IMR-90 (cell line): Measurements from ENCODE around the gene COL5A3. TPM values are rescaled to one million over a fixed set of nuclear protein-coding genes. Genes with fewer than 3 reads are reported as not detected.

Experiments
- ATAC-seq: fragments of 200-7000 bp; cut with Tn5 transposase; 2 replicates; pipeline ENCODE4 v1.9.1; 2020; ENCODE audit warnings: low read depth, mild to moderate bottlenecking, moderate library complexity
- BruUV-seq: library from RNA; stranded (reverse); fragments of 400-500 nt; replicated peaks from 2 replicates; lab custom pipeline; 2021; lab: Mats Ljungman, UMichigan
- CTCF ChIA-PET: fragments of 300-600 bp; formaldehyde crosslinking; extraction: SDS; loops from one replicate; lab custom pipeline; 2021; ENCODE audit warnings: antibody characterized with exemption; lab: Yijun Ruan, JAX
- POLR2A ChIA-PET: fragments of 300-600 bp; sonication (Branson Sonifier 250); formaldehyde crosslinking; loops from one replicate; lab custom pipeline; 2022; ENCODE audit warnings: antibody characterized with exemption; ENCODE audit not compliant: unreplicated experiment; lab: Charles Lee
- DNase-seq: peaks from one replicate; pipeline ENCODE4 v3.0.0; 2013
- H2AFZ ChIP-seq: replicated peaks from 2 replicates; pipeline ENCODE3; 2013; ENCODE audit warnings: low read length, mild to moderate bottlenecking; ENCODE audit not compliant: poor library complexity
- H2AK5ac ChIP-seq: 2 replicates; pipeline ENCODE4 v1.6.1; 2013; ENCODE audit warnings: low read depth, low read length, inconsistent platforms
- H2AK9ac ChIP-seq: replicated peaks from 2 replicates; pipeline ENCODE3; 2013; ENCODE audit warnings: mild to moderate bottlenecking, low read depth, low read length, moderate library complexity; ENCODE audit not compliant: poor library complexity
- H2BK120ac ChIP-seq: 2 replicates; pipeline ENCODE4 v1.6.1; 2013; ENCODE audit warnings: low read depth, low read length, inconsistent platforms
- H2BK15ac ChIP-seq: 3 replicates; pipeline ENCODE4 v1.6.1; 2013; ENCODE audit warnings: low read depth, low read length, inconsistent platforms
- H2BK20ac ChIP-seq: 2 replicates; pipeline ENCODE4 v1.6.1; 2013; ENCODE audit warnings: low read depth, mild to moderate bottlenecking, inconsistent platforms, low read length, moderate library complexity
- H2BK5ac ChIP-seq: 2 replicates; pipeline ENCODE4 v1.6.1; 2013; ENCODE audit warnings: mild to moderate bottlenecking, low read depth, low read length, inconsistent platforms; ENCODE audit not compliant: poor library complexity, severe bottlenecking
- H3K14ac ChIP-seq: replicated peaks from 2 replicates; pipeline ENCODE4 v1.6.1; 2013; ENCODE audit warnings: low read depth, low read length, inconsistent platforms
- H3K18ac ChIP-seq: 2 replicates; pipeline ENCODE4 v1.6.1; 2013; ENCODE audit warnings: low read depth, low read length, control low read depth
- H3K23ac ChIP-seq: 2 replicates; pipeline ENCODE4 v1.6.1; 2013; ENCODE audit warnings: low read depth, low read length, inconsistent platforms
- H3K27ac ChIP-seq: 2 replicates; pipeline ENCODE4 v1.5.1; 2013; ENCODE audit warnings: mild to moderate bottlenecking, control low read depth, low read length; ENCODE audit not compliant: insufficient read depth
- H3K27me3 ChIP-seq: 2 replicates; pipeline ENCODE4 v1.6.1; 2013; ENCODE audit warnings: low read length; ENCODE audit not compliant: control insufficient read depth, insufficient read depth
- H3K36me3 ChIP-seq: 2 replicates; pipeline ENCODE4 v1.6.1; 2013; ENCODE audit warnings: low read length, mixed read lengths; ENCODE audit not compliant: control insufficient read depth, insufficient read depth
- H3K4ac ChIP-seq: 2 replicates; pipeline ENCODE4 v1.6.1; 2013; ENCODE audit warnings: low read depth, low read length, inconsistent platforms
- H3K4me1 ChIP-seq: 2 replicates; pipeline ENCODE4 v1.6.1; 2013; ENCODE audit warnings: low read length, mixed read lengths; ENCODE audit not compliant: control insufficient read depth, insufficient read depth
- H3K4me2 ChIP-seq: 2 replicates; pipeline ENCODE4 v1.6.1; 2013; ENCODE audit warnings: low read depth, mild to moderate bottlenecking, control low read depth, low read length, moderate library complexity
- H3K4me3 ChIP-seq: 2 replicates; pipeline ENCODE4 v1.5.1; 2013; ENCODE audit warnings: low read depth, mild to moderate bottlenecking, control low read depth, low read length, moderate library complexity; ENCODE audit not compliant: insufficient read depth
- H3K56ac ChIP-seq: 2 replicates; pipeline ENCODE4 v1.6.1; 2013; ENCODE audit warnings: low read length, inconsistent platforms; ENCODE audit not compliant: insufficient read depth; ENCODE audit errors: extremely low read depth
- H3K79me1 ChIP-seq, 2 experiments: 2 replicates each; pipeline ENCODE4 v1.6.1; 2013; ENCODE audit warnings: low read length in 2 of 2, inconsistent platforms in 1 of 2, low read depth in 1 of 2
- H3K9ac ChIP-seq: 2 replicates; pipeline ENCODE4 v1.6.1; 2013; ENCODE audit warnings: low read depth, low read length, control low read depth
- H3K9me1 ChIP-seq: 2 replicates; pipeline ENCODE4 v1.6.1; 2013; ENCODE audit warnings: low read length, inconsistent platforms; ENCODE audit not compliant: insufficient read depth
- H3K9me3 ChIP-seq: 2 replicates; pipeline ENCODE4 v1.6.1; 2013; ENCODE audit warnings: low read length; ENCODE audit not compliant: control insufficient read depth, insufficient read depth
- H4K20me1 ChIP-seq: 2 replicates; pipeline ENCODE4 v1.6.1; 2013; ENCODE audit warnings: low read length, inconsistent platforms; ENCODE audit not compliant: insufficient read depth
- H4K5ac ChIP-seq: 2 replicates; pipeline ENCODE4 v1.6.1; 2013; ENCODE audit warnings: mild to moderate bottlenecking, low read depth, low read length, control low read depth
- H4K8ac ChIP-seq, 2 experiments: 2 replicates each; pipeline ENCODE4 v1.6.1; 2013; ENCODE audit warnings: low read depth in 2 of 2, low read length in 2 of 2, control low read depth in 1 of 2, inconsistent platforms in 1 of 2
- H4K91ac ChIP-seq: 2 replicates; pipeline ENCODE4 v1.6.1; 2013; ENCODE audit warnings: low read depth, low read length, inconsistent platforms; ENCODE audit not compliant: insufficient read depth
- CEBPB ChIP-seq: IDR thresholded peaks from 2 replicates; pipeline ENCODE4 v1.6.1; 2012; ENCODE audit warnings: low read depth, low read length, improper control_type of control experiment
- CHD1 ChIP-seq: IDR thresholded peaks from 2 replicates; pipeline ENCODE4 v1.6.1; 2012; ENCODE audit warnings: low read depth, low read length, improper control_type of control experiment
- CTCF ChIP-seq: conservative IDR thresholded peaks from 2 replicates; pipeline ENCODE4 v1.5.1; 2012; ENCODE audit warnings: mild to moderate bottlenecking, low read depth, low read length, improper control_type of control experiment
- FOS ChIP-seq: fragments of 150-350 bp; IDR thresholded peaks from 2 replicates; pipeline ENCODE4 v1.6.1; 2016; ENCODE audit warnings: low read depth, low read length
- MAFK ChIP-seq: IDR thresholded peaks from 2 replicates; pipeline ENCODE4 v1.6.1; 2012; ENCODE audit warnings: low read depth, low read length, improper control_type of control experiment
- MAZ ChIP-seq: IDR thresholded peaks from 2 replicates; pipeline ENCODE4 v1.6.1; 2012; ENCODE audit warnings: low read depth, mild to moderate bottlenecking, low read length, improper control_type of control experiment, moderate library complexity, borderline replicate concordance
- MXI1 ChIP-seq: IDR thresholded peaks from 2 replicates; pipeline ENCODE4 v1.6.1; 2012; ENCODE audit warnings: low read depth, mild to moderate bottlenecking, low read length, moderate library complexity, borderline replicate concordance
- NFE2L2 ChIP-seq: fragments of 150-350 bp; IDR thresholded peaks from 2 replicates; pipeline ENCODE4 v1.6.1; 2016; ENCODE audit warnings: low read depth, mild to moderate bottlenecking, low read length
- RAD21 ChIP-seq: IDR thresholded peaks from 2 replicates; pipeline ENCODE4 v1.6.1; 2012; ENCODE audit warnings: low read length, improper control_type of control experiment
- RCOR1 ChIP-seq: IDR thresholded peaks from 2 replicates; pipeline ENCODE4 v1.6.1; 2012; ENCODE audit warnings: mild to moderate bottlenecking, low read length, improper control_type of control experiment; ENCODE audit not compliant: insufficient replicate concordance
- RFX5 ChIP-seq: IDR thresholded peaks from 2 replicates; pipeline ENCODE4 v1.8.0; 2012; ENCODE audit warnings: low read depth, mild to moderate bottlenecking, low read length, moderate library complexity
- SMC3 ChIP-seq: fragments of 150-350 bp; IDR thresholded peaks from 2 replicates; pipeline ENCODE4 v1.6.1; 2016; ENCODE audit warnings: low read depth, mild to moderate bottlenecking, antibody characterized with exemption, low read length, moderate library complexity
- WGBS, 2 experiments: methylation state at CpG; one replicate each; pipeline versions ENCODE4 v1.1.5 to v1.1.7; 2013; ENCODE audit warnings: missing lambda C conversion rate in 2 of 2; ENCODE audit not compliant: insufficient read length in 1 of 2; ENCODE audit errors: extremely low coverage in 2 of 2; 5-methylcytosine and 5-hydroxymethylcytosine counted together
- dilution Hi-C: fragments of 300-500 bp; cut with HindIII; formaldehyde crosslinking; loops from one replicate; pipeline ENCODE4 v1.14.3; 2018; ENCODE audit warnings: low sequenced_read_pairs; ENCODE audit not compliant: unreplicated experiment
- in situ Hi-C: fragments of 300-500 bp; cut with MboI; formaldehyde crosslinking; loops from 3 replicates; pipeline ENCODE4 v1.14.3; 2019; ENCODE audit warnings: low sequenced_read_pairs, inconsistent platforms, mixed read lengths
- intact Hi-C: fragments of 100-400 bp; cut with micrococcal nuclease; formaldehyde crosslinking; loops from 2 replicates; pipeline ENCODE4 v1.10.0; 2022
- polyA plus RNA-seq, 3 experiments: library from polyadenylated mRNA; depleted of rRNA; stranded (reverse); fragments of >200 nt; gene quantifications; 2 replicates each; pipeline ENCODE4 v1.2.3, GENCODE V29; 2012; ENCODE audit warnings: low replicate concordance in 1 of 3
- total RNA-seq: library from RNA; depleted of rRNA; stranded (reverse); fragments of >200 nt; gene quantifications from 2 replicates; pipeline ENCODE4 v1.2.3, GENCODE V29; 2012

Gene COL5A3
- total and polyA plus RNA-seq, 2 of the 4 experiments (the other 2 are of a cell fraction) = 0.54 to 1.5 TPM

- dilution Hi-C loops = no loop called here
- in situ Hi-C loops = no loop called here
- no peak for ATAC-seq
- H2BK5ac ChIP-seq = no peak overlapping the region
- no peak overlapping the region for H3K23ac ChIP-seq
- ChIA-PET CTCF (interaction anchor here (0.7 to 3.2 kb wide), 2 partner anchors 12 to 360 kb away, joined by 3 to 10 read pairs; no protein-coding TSS in a partner anchor), POLR2A (no interaction called here)
- intact Hi-C loops = no loop called here
- no peak overlapping the region for H3K18ac ChIP-seq
- H2BK15ac ChIP-seq = no peak overlapping the region
- H4K8ac ChIP-seq = no peak overlapping the region
- H4K91ac ChIP-seq = no peak overlapping the region
- no peak overlapping the region for H3K4me2 ChIP-seq
- H3K4ac ChIP-seq = no peak overlapping the region
- no peaks in the 10 kb centered on the region for H3K9me3 ChIP-seq
- no peak overlapping the region for H3K9ac ChIP-seq
- 92% methylated on average over 2 of the region's 3 CpGs; no CpG with 5 or more reads in 1 of the 2 experiments for WGBS, 2 experiments
- peaks cover 2% of the 10 kb centered on the region for H3K36me3 ChIP-seq
- no peaks in the 10 kb centered on the region for H4K20me1 ChIP-seq
- no peak overlapping the region for H3K14ac ChIP-seq
- H2BK120ac ChIP-seq = no peak overlapping the region
- H2AK9ac ChIP-seq = no peak overlapping the region
- TF ChIP-seq RFX5 (no peak), MXI1 (no peak), FOS (no peak), CHD1 (no peak), RAD21 (no peak), CTCF (no peak), MAFK (no peak), SMC3 (no peak), RCOR1 (no peak), MAZ (no peak), CEBPB (no peak), NFE2L2 (no peak)
- no peaks in the 10 kb centered on the region for H3K79me1 ChIP-seq
- no peak overlapping the region for H2AFZ ChIP-seq
- no peak overlapping the region for H3K27ac ChIP-seq
- no TSS peak for BruUV-seq
- peaks cover 6% of the 10 kb centered on the region for H3K4me1 ChIP-seq
- no peak overlapping the region for H2AK5ac ChIP-seq
- H3K56ac ChIP-seq = no peak overlapping the region
- H3K4me3 ChIP-seq = no peak overlapping the region
- H2BK20ac ChIP-seq = no peak overlapping the region
- H4K5ac ChIP-seq = no peak overlapping the region
- no peaks in the 10 kb centered on the region for H3K9me1 ChIP-seq
- DNase-seq = no peak
- H3K27me3 ChIP-seq = no peaks in the 10 kb centered on the region
Measured at GRCh38 chr19:9989504-9989903, 20.8 kb downstream of the COL5A3 start.
